SK-N-MC (cell line): ENCODE measurements around the gene SPAG17.

Experiments
- DNase-seq: peaks from one replicate; pipeline ENCODE4 v3.0.0-alpha.2; 2011; ENCODE audit warnings: low read depth, low spot score
- H3K27ac ChIP-seq: fragments of 200-600 bp; sonication (generic); 2 replicates; pipeline ENCODE4 v1.5.1; 2016; ENCODE audit warnings: mixed run types
- H3K36me3 ChIP-seq: fragments of 200-600 bp; sonication (generic); 2 replicates; pipeline ENCODE4 v1.6.1; 2017; ENCODE audit warnings: antibody characterized with exemption, low read length, mixed read lengths; ENCODE audit not compliant: insufficient read depth
- H3K4me3 ChIP-seq: fragments of 200-600 bp; sonication (generic); 2 replicates; pipeline ENCODE4 v1.5.1; 2016
- H3K9ac ChIP-seq: fragments of 200-600 bp; sonication (generic); 2 replicates; pipeline ENCODE4 v1.8.0; 2017; ENCODE audit warnings: mixed run types, mixed read lengths; ENCODE audit not compliant: insufficient read length
- H3K9me3 ChIP-seq: fragments of 200-600 bp; sonication (generic); 2 replicates; pipeline ENCODE4 v1.6.1; 2017; ENCODE audit warnings: low read depth, mild to moderate bottlenecking, antibody characterized with exemption, low read length, moderate library complexity, mixed read lengths
- EZH2 ChIP-seq: fragments of 200-600 bp; sonication (generic); IDR thresholded peaks from one replicate; pipeline ENCODE4 v1.6.1; 2017; ENCODE audit warnings: antibody characterized with exemption
- FOXP2 ChIP-seq: optimal IDR thresholded peaks from 2 replicates; pipeline ENCODE3; 2011; ENCODE audit warnings: mild to moderate bottlenecking, moderate library complexity; ENCODE audit not compliant: insufficient read depth; ENCODE audit errors: extremely low read length, control extremely low read depth
- POLR2AphosphoS5 ChIP-seq: IDR thresholded peaks from 2 replicates; pipeline ENCODE4 v1.6.1; 2012; ENCODE audit warnings: mild to moderate bottlenecking, low read depth, low read length, borderline replicate concordance

Gene SPAG17

GRCh38 chr1:118122234-118123004, 62.6 kb downstream of the SPAG17 start:
- Histone ChIP-seq H3K36me3 (no peaks in the 10 kb centered on the region), H3K4me3 (no peak overlapping the region), H3K9ac (no peak overlapping the region), H3K27ac (no peak overlapping the region), H3K9me3 (no peaks in the 10 kb centered on the region)
- no peak for TF ChIP-seq FOXP2
- TF ChIP-seq EZH2: no peak
- TF ChIP-seq POLR2AphosphoS5: no peak
- peak; percentile 58 for DNase-seq

GRCh38 chr1:118118873-118119463, 66.1 kb downstream of the SPAG17 start:
- Histone ChIP-seq H3K36me3 (no peaks in the 10 kb centered on the region), H3K9ac (no peak overlapping the region), H3K9me3 (no peaks in the 10 kb centered on the region), H3K27ac (no peak overlapping the region), H3K4me3 (no peak overlapping the region)
- no peak for TF ChIP-seq FOXP2
- TF ChIP-seq EZH2: no peak
- TF ChIP-seq POLR2AphosphoS5: no peak
- no peak for DNase-seq

GRCh38 chr1:118118469-118118868, 66.6 kb downstream of the SPAG17 start:
- Histone ChIP-seq H3K9me3 (no peaks in the 10 kb centered on the region), H3K9ac (no peak overlapping the region), H3K36me3 (no peaks in the 10 kb centered on the region), H3K27ac (no peak overlapping the region), H3K4me3 (no peak overlapping the region)
- DNase-seq: no peak
- TF ChIP-seq POLR2AphosphoS5 (no peak), EZH2 (no peak), FOXP2 (no peak)

DNA sequence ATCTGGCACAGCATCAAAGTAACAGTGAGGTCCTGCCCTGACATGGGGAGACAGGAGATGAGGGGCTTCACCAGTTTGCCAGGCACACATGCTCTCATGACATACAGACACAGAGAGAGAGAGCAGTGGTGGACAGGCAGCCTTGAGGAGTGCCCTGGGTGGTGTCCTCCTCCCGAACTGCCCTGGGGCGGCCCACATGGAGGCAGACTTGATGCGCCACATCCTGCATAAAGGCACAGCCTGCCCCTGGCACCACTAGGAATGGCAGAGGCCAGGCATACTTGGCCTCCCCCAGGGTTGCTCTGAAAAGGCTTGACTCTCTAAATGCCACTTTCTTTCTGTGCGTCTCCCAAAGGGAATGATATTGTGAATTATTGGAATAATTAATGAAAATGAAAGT, 67.5 kb downstream of the SPAG17 start:
- DNase-seq: no peak
- Histone ChIP-seq H3K9ac (no peak overlapping the region), H3K9me3 (no peaks in the 10 kb centered on the region), H3K27ac (no peak overlapping the region), H3K36me3 (no peaks in the 10 kb centered on the region), H3K4me3 (no peak overlapping the region)
- TF ChIP-seq POLR2AphosphoS5 (no peak), EZH2 (no peak), FOXP2 (no peak)

- H3K9me3 ChIP-seq: no peaks in the 10 kb centered on the region
- TF ChIP-seq FOXP2: no peak
- no peak for TF ChIP-seq EZH2
- no peaks in the 10 kb centered on the region for H3K36me3 ChIP-seq
- no peak overlapping the region for H3K9ac ChIP-seq
- H3K4me3 ChIP-seq: no peak overlapping the region
- DNase-seq: no peak
- H3K27ac ChIP-seq: no peak overlapping the region
These were observed 68.1 kb downstream of the SPAG17 start for GRCh38 chr1:118116909-118117308.

DNA sequence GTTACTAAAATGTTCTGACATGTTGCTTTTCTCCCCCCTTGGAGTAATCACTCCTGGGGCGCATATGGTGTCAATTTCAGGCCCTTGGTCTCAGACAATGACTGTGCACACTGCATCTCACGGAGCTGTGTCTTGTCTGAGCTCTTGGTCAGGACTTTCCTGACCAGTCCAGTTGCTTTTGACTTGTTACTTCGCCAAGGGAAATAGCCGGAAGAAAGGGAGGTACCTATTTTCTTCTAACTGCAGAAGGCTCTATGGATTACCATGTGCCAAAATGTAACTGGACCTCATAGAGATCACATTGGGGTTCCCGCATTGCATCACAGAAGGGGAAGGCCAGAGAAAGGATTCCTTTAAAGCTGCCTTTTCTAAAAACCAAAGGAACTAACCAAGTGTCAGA, 68.6 kb downstream of the SPAG17 start:
- TF ChIP-seq POLR2AphosphoS5 (no peak), FOXP2 (no peak), EZH2 (no peak)
- no peak overlapping the region for H3K9ac ChIP-seq
- H3K4me3 ChIP-seq: no peak overlapping the region
- no peak for DNase-seq
- H3K27ac ChIP-seq: no peak overlapping the region
- H3K36me3 ChIP-seq: no peaks in the 10 kb centered on the region
- H3K9me3 ChIP-seq: no peaks in the 10 kb centered on the region

- no peak for TF ChIP-seq FOXP2
- TF ChIP-seq POLR2AphosphoS5: no peak
- TF ChIP-seq EZH2: no peak
- Histone ChIP-seq H3K4me3 (no peak overlapping the region), H3K9ac (no peak overlapping the region), H3K36me3 (no peaks in the 10 kb centered on the region), H3K27ac (no peak overlapping the region), H3K9me3 (no peaks in the 10 kb centered on the region)
- no peak for DNase-seq
These were observed 69.3 kb downstream of the SPAG17 start for GRCh38 chr1:118115567-118116295.

GRCh38 chr1:118113261-118113660, 71.8 kb downstream of the SPAG17 start:
- no peak for DNase-seq
- TF ChIP-seq FOXP2 (no peak), EZH2 (no peak), POLR2AphosphoS5 (no peak)
- H3K9ac ChIP-seq: no peak overlapping the region
- no peak overlapping the region for H3K4me3 ChIP-seq
- H3K9me3 ChIP-seq: no peaks in the 10 kb centered on the region
- H3K36me3 ChIP-seq: no peaks in the 10 kb centered on the region
- H3K27ac ChIP-seq: no peak overlapping the region

GRCh38 chr1:118110580-118110979, 74.4 kb downstream of the SPAG17 start:
- no peak for TF ChIP-seq EZH2
- TF ChIP-seq POLR2AphosphoS5: no peak
- no peak for TF ChIP-seq FOXP2
- H3K9ac ChIP-seq: no peak overlapping the region
- H3K27ac ChIP-seq: no peak overlapping the region
- no peaks in the 10 kb centered on the region for H3K36me3 ChIP-seq
- no peak for DNase-seq
- no peak overlapping the region for H3K4me3 ChIP-seq
- H3K9me3 ChIP-seq: no peaks in the 10 kb centered on the region
